NCI-H446 treated with DMSO at 0.1 percent for 48 hours (cell line): ENCODE data around the gene CCNG2.
"Not testable (repeated sequence)": the region's sequence is repeated elsewhere in the genome, so short reads cannot be mapped to it uniquely, and the experiment has no call there.

Experiments
- DNase-seq: peaks from one replicate; lab custom pipeline; 2025; lab: John Stamatoyannopoulos, UW

CCNG2 gene, protein sequence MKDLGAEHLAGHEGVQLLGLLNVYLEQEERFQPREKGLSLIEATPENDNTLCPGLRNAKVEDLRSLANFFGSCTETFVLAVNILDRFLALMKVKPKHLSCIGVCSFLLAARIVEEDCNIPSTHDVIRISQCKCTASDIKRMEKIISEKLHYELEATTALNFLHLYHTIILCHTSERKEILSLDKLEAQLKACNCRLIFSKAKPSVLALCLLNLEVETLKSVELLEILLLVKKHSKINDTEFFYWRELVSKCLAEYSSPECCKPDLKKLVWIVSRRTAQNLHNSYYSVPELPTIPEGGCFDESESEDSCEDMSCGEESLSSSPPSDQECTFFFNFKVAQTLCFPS

DNA sequence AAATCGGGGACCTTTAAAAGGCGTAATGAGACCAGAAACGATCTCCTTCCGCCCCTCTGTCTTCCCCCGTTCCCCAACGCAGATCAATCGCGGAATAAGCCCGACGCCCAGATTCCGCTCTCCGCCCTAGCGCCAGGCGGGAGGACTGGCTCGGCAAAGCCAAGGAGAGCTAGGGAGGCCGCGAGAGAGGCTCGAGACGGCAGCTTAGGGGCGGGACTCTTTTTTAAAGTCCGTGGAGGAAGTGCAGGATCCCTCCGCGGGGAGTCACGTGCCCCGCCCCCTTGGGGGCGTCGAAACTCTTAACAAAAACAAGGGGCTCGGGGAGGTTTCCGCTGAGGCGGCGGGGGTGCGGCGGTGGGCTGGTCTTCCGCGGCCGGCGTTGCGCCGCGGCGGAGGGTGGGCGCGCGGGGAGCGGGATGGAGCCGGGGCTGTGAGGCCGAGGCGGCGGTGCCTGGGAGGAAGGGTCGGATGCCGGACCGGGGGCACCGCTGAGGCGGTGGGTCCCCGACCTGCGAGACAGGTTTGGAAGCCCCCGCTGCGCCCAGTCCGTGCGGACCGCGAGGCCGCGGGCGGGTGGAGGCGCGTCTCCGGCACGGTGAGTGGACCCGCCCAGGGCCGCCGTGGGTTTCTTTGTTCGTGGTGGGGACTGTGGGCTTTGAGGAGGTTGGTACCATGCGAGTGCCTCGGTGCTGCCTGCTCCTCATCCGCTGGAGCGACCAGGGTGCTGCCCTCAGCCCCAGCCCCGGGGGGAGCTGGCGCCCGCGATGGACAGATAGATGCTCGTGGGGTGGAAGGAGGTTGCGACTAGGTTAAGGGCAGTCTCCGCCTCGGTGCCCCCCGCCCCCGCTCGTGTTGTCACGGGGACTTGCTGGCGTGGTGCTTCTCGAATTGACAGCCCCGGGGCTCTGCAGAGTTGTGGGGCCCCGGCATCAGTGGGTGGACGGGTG is at the start of gene CCNG2:
Gene CCNG2, plus strand, starts transcription at position 296 of the 947 bp plus-strand sequence. CDS start 1,326 bp downstream, outside the sequence.
- DNase-seq: peak; percentile 93

- DNase-seq: no peak
These were observed 46.3 kb upstream of the CCNG2 start for GRCh38 chr4:77110730-77111129.

DNA sequence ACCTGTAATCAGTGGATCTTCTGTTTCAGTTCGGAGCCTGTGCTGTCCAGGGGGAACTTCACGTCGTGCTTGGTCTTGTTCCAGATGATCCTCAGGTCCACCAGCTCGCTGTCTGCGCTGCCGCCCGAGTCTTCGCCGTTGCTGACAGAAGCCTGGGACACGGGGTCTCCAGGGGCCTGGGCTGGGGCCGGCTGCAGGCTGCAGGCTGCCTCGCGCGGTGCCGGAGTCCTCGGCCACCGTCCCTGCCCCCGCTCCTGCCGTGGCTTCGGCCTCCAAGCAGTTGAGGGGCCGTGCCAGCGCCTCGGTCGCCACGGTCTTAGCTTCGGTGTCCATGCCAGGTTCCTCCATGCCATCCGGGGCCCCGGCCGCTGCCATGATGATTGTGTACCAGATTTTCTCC is 43.9 kb upstream of the CCNG2 start:
- no peak for DNase-seq

DNA sequence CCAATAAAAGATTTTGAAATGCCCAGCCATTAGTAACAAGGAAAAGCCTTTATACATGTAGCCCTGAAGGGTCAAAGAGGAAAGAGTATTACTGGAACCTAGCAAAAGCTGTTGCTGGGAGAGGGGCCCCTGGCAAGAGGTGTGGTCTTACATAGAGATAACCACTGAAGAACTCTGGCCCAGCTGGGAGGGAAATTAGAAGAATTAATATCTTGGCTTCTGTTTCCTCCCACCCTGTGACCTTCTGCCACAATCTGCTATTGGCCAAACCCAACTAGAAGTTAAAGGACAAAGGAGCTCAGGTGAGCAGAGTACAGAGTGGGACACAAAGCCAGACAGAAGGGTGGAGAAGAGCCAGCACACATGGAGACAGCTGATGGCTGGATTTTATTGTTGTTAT is 39.3 kb upstream of the CCNG2 start:
- DNase-seq: no peak

GRCh38 chr4:77120886-77121508 is 36.0 kb upstream of the CCNG2 start:
- no peak for DNase-seq

GRCh38 chr4:77121736-77122240 is 35.2 kb upstream of the CCNG2 start:
- DNase-seq: no peak

GRCh38 chr4:77122656-77123055 is 34.4 kb upstream of the CCNG2 start:
- DNase-seq: no peak

GRCh38 chr4:77123411-77123810 is 33.6 kb upstream of the CCNG2 start:
- no peak for DNase-seq

DNA sequence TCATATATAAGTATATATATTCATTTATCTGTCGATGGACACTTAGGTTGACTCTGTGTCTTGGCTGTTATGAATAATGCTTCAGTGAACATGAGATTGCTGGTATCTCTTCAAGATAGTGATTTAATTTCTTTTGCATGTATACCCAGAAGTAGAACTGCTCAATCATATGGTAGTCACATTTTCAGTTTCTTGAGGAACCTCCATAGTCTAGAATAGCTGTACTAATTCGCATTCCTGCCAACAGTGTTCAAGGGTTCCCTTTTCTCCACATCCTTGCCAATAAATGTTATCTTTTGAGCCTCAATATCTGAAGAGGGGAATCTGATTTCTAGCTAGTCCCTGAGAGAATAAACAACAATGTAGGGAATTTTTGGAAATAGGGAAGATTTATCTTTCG is 32.4 kb upstream of the CCNG2 start:
- no peak for DNase-seq

GRCh38 chr4:77125961-77126360 is 31.0 kb upstream of the CCNG2 start:
- DNase-seq: no peak

DNA sequence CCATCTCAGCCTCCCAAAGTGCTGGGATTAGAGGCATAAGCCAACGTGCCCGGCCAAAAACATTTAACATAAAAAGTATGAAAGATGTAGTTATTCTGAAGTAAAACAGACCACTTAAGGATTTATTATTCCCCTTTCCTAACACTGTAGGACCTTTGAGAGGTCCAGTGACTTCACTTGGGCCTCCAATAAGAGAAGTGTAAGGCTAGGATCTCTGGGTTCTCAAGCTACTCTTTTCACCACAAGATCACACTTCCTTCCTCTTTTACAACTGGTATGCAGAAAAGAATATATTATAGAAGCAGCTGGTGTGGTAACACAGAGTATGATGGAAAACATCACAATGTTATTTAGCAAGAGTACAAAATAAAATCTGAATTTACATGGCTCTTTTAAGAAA is 30.2 kb upstream of the CCNG2 start:
- DNase-seq: no peak

GRCh38 chr4:77127215-77127614 is 29.8 kb upstream of the CCNG2 start:
- no peak for DNase-seq

DNA sequence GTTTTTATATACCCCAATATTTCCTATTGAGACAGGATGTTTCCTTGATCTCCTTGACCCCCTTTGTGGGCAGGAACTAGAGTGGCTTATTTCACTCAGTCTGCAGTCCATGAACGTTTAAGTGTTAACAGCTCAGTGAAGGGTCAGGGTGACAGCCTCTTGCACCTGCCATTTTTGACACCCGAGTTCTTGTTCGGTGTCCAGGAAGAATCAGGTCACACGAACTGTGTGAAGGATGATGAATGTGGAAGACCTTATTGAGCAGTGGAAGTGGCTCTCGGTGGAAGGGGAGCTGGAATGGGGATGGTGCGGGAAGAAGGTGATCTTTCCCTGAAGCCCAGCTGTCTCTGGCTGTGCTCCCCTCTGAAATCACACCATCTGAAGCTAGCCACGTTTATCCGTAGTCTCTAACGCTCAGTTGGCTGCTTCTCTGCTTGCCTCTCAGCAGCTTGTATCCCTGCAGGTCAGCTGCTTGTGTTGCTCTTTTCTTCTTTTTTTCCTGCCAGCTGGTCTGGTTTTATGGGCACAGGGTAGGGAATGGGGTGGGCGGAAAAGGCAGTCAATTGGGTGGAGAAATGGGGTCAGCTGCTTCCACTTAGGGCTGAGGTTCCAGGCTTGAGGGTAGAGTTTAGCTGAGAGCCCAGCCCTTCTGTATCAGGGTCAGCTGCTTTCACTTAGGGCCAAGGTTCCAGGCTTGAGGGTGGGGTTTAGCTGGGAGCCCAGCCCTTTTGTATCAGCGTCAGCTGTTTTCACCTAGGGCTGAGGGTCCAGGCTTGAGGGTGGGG is 29.0 kb upstream of the CCNG2 start:
- no peak for DNase-seq

- no peak for DNase-seq
These were observed 24.2 kb upstream of the CCNG2 start for GRCh38 chr4:77132652-77133312.

GRCh38 chr4:77137448-77137847 is 19.6 kb upstream of the CCNG2 start:
- not testable (repeated sequence) for DNase-seq

- DNase-seq: no peak
These were observed 14.9 kb upstream of the CCNG2 start for GRCh38 chr4:77141964-77142645.

GRCh38 chr4:77142646-77143028 is 14.4 kb upstream of the CCNG2 start:
- DNase-seq: no peak

GRCh38 chr4:77143091-77143490 is 13.9 kb upstream of the CCNG2 start:
- DNase-seq: no peak

- DNase-seq: no peak
These were observed 11.2 kb upstream of the CCNG2 start for GRCh38 chr4:77145842-77146185.
